Endothelial cell of umbilical vein (primary cell): ENCODE measurements around the gene EML4. TPM values are rescaled to one million over a fixed set of nuclear protein-coding genes. Genes with fewer than 3 reads are reported as not detected.

ENCODE experiments used
- BruUV-seq: library from RNA; stranded (reverse); fragments of 400-500 nt; replicated peaks from 2 replicates; lab custom pipeline; 2021; lab: Mats Ljungman, UMichigan
- CTCF ChIA-PET: fragments of 300-600, 350-600 bp; sonication (Branson Sonifier 250); formaldehyde crosslinking; loops from one replicate; lab custom pipeline; 2021; ENCODE audit warnings: antibody characterized with exemption, inconsistent platforms; lab: Charles Lee
- POLR2A ChIA-PET: fragments of 300-600, 350-600 bp; sonication (Branson Sonifier 250); formaldehyde crosslinking; loops from one replicate; lab custom pipeline; 2021; ENCODE audit warnings: antibody characterized with exemption, inconsistent platforms; lab: Charles Lee
- DNase-seq: peaks from one replicate; pipeline ENCODE4 v3.0.0-alpha.2; 2011; ENCODE audit warnings: low read depth, low spot score
- FAIRE-seq: peaks from 2 replicates; lab custom pipeline; 2011; peaks lifted over from hg19 to GRCh38; lab: Jason Lieb, UNC
- H2AFZ ChIP-seq: 2 replicates; pipeline ENCODE4 v1.6.0; 2012; ENCODE audit warnings: low read depth, low read length, control low read depth, inconsistent platforms
- H3K27ac ChIP-seq: 2 replicates; pipeline ENCODE4 v1.5.1; 2011; ENCODE audit warnings: low read depth, mild to moderate bottlenecking, control low read depth, low read length, moderate library complexity; ENCODE audit not compliant: insufficient read depth
- H3K27me3 ChIP-seq, 2 experiments: 2 replicates each; pipeline versions ENCODE4 v1.6.0 to v1.6.1; 2011; ENCODE audit warnings: low read length in 2 of 2, mixed read lengths in 1 of 2; ENCODE audit not compliant: control insufficient read depth in 2 of 2, insufficient read depth in 2 of 2
- H3K36me3 ChIP-seq, 2 experiments: 2 replicates in 1 of 2; 3 replicates in 1 of 2; pipeline ENCODE4 v1.5.1; 2011; ENCODE audit warnings: low read length in 2 of 2, mild to moderate bottlenecking in 1 of 2, moderate library complexity in 1 of 2; ENCODE audit not compliant: control insufficient read depth in 2 of 2, insufficient read depth in 2 of 2; ENCODE audit errors: extremely low read depth in 1 of 2
- H3K4me1 ChIP-seq: 3 replicates; pipeline ENCODE4 v1.5.1; 2011; ENCODE audit warnings: mild to moderate bottlenecking, low read length; ENCODE audit not compliant: control insufficient read depth, insufficient read depth; ENCODE audit errors: extremely low read depth
- H3K4me2 ChIP-seq: 2 replicates; pipeline ENCODE4 v1.6.1; 2011; ENCODE audit warnings: low read length, control low read depth, mixed read lengths; ENCODE audit not compliant: insufficient read depth
- H3K4me3 ChIP-seq, 3 experiments: fragments of 200-600 bp in 1 of 3; sonication (generic), shearing (Covaris generic) in 1 of 3; replicated peaks in 1 of 3; 2 replicates each; pipeline ENCODE4 v1.5.1; 2011 to 2016; ENCODE audit warnings: control low read depth in 3 of 3, low read length in 3 of 3, mild to moderate bottlenecking in 2 of 3, inconsistent platforms in 1 of 3, low read depth in 1 of 3, moderate library complexity in 1 of 3; ENCODE audit not compliant: insufficient read depth in 1 of 3
- H3K79me2 ChIP-seq: 2 replicates; pipeline ENCODE4 v1.6.0; 2012; ENCODE audit warnings: low read length, inconsistent platforms; ENCODE audit not compliant: control insufficient read depth, insufficient read depth
- H3K9ac ChIP-seq: replicated peaks from 2 replicates; pipeline ENCODE3; 2011; ENCODE audit warnings: low read length, control low read depth; ENCODE audit not compliant: insufficient read depth; ENCODE audit errors: extremely low read depth
- H3K9me1 ChIP-seq: replicated peaks from 3 replicates; pipeline ENCODE4 v1.6.0; 2011; ENCODE audit warnings: mild to moderate bottlenecking, low read length; ENCODE audit not compliant: control insufficient read depth, insufficient read depth; ENCODE audit errors: extremely low read depth
- H3K9me3 ChIP-seq: replicated peaks from 2 replicates; pipeline ENCODE4 v1.5.1; 2012; ENCODE audit warnings: low read length, inconsistent platforms; ENCODE audit not compliant: control insufficient read depth, insufficient read depth
- H4K20me1 ChIP-seq: replicated peaks from 2 replicates; pipeline ENCODE3; 2011; ENCODE audit warnings: mild to moderate bottlenecking, low read length; ENCODE audit not compliant: control insufficient read depth, insufficient read depth; ENCODE audit errors: extremely low read depth
- CTCF ChIP-seq, 2 donors: IDR thresholded peaks; 1 replicate in 1 of 2; 2 replicates in 1 of 2; pipeline ENCODE4 v1.5.1; 2011; ENCODE audit warnings: low read length in 2 of 2, mild to moderate bottlenecking in 2 of 2, moderate library complexity in 2 of 2, control low read depth in 1 of 2, inconsistent platforms in 1 of 2, low read depth in 1 of 2; ENCODE audit not compliant: insufficient read depth in 1 of 2; ENCODE audit errors: extremely low read depth in 1 of 2
- EZH2 ChIP-seq: IDR thresholded peaks from 2 replicates; pipeline ENCODE4 v1.6.1; 2012; ENCODE audit warnings: borderline replicate concordance, low read depth, mild to moderate bottlenecking, moderate library complexity, low read length, inconsistent platforms; ENCODE audit not compliant: severe bottlenecking
- FOS ChIP-seq: IDR thresholded peaks from 2 replicates; pipeline ENCODE4 v1.6.1; 2011; ENCODE audit warnings: mild to moderate bottlenecking, low read length, moderate library complexity, borderline replicate concordance; ENCODE audit not compliant: insufficient read depth
- GATA2 ChIP-seq: IDR thresholded peaks from 2 replicates; pipeline ENCODE4 v1.7.0; 2011; ENCODE audit warnings: low read depth, mild to moderate bottlenecking, moderate library complexity, mixed read lengths, low read length; ENCODE audit not compliant: insufficient read length, insufficient read depth
- JUN ChIP-seq: IDR thresholded peaks from 2 replicates; pipeline ENCODE4 v1.6.1; 2011; ENCODE audit warnings: borderline replicate concordance, low read depth; ENCODE audit not compliant: insufficient read length, insufficient read depth
- MAX ChIP-seq: IDR thresholded peaks from 2 replicates; pipeline ENCODE4 v1.6.1; 2011; ENCODE audit not compliant: insufficient read depth, insufficient read length
- MYC ChIP-seq: IDR thresholded peaks from one replicate; pipeline ENCODE4 v1.6.1; 2011; ENCODE audit warnings: mild to moderate bottlenecking, low read depth, low read length
- POLR2A ChIP-seq: IDR thresholded peaks from 2 replicates; pipeline ENCODE4 v1.6.1; 2012; ENCODE audit warnings: low read depth, mild to moderate bottlenecking, control low read depth, low read length
- POLR2AphosphoS5 ChIP-seq: IDR thresholded peaks from 2 replicates; pipeline ENCODE4 v1.6.1; 2012; ENCODE audit warnings: low read depth, mild to moderate bottlenecking, control low read depth, low read length, moderate library complexity; ENCODE audit not compliant: insufficient read depth
- dilution Hi-C: fragments of 300-500 bp; cut with MboI; formaldehyde crosslinking; loops from one replicate; pipeline ENCODE4 v1.15.0; 2019; ENCODE audit warnings: low sequenced_read_pairs; ENCODE audit not compliant: extremely low pct_ligation_motif_present
- intact Hi-C: fragments of 100-400 bp; cut with micrococcal nuclease; formaldehyde crosslinking; loops from one replicate; pipeline ENCODE4 v1.10.0; 2022
- polyA plus RNA-seq, 4 experiments: library from polyadenylated mRNA; depleted of rRNA in 3 of 4; stranded (reverse) in 3 of 4; unstranded in 1 of 4; fragments of >200 nt; gene quantifications; 2 replicates each; pipeline versions ENCODE4 v1.2.1 to v1.2.3, GENCODE V29; 2011 to 2012; ENCODE audit warnings: missing spikeins in 1 of 4
- total RNA-seq: library from RNA; stranded (reverse); gene quantifications from 2 replicates; pipeline ENCODE4 v1.2.3, GENCODE V29; 2021

EML4 gene
- total and polyA plus RNA-seq, 2 donors (not counting 3 experiments of a cell fraction or from before 2014, with no cell fraction given): 13.3 to 32.0 TPM

DNA sequence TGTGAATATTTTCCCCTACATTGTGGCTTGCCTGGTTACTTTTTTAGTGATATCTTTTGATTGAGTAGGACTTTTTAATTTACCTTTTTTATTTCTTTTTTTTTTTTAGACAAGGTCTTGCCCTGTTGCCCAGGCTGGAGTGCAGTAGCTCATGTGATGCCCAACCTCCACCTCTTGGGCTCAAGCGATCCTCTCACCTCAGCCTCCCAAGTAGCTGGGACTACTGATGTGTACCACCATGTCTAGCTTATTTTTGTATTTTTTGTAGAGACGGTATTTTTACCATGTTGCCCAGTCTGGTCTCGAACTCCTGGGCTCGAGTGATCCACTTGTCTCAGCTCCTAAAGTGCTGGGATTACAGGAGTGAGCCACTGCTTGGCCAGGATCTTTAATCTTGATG is 25.3 kb downstream of the EML4 start:
- TF ChIP-seq GATA2 (no peak), POLR2AphosphoS5 (no peak)
- Histone ChIP-seq H3K9ac (no peak overlapping the region), H3K9me3 (no peaks in the 10 kb centered on the region), H3K27ac (no peak overlapping the region), H3K9me1 (no peaks in the 10 kb centered on the region), H3K4me1 (peaks cover 2% of the 10 kb centered on the region), H3K79me2 (peaks cover 5% of the 10 kb centered on the region), H3K27me3 (no peaks in the 10 kb centered on the region), H2AFZ (no peak overlapping the region), H3K4me3 (no peak overlapping the region), H3K4me2 (no peak overlapping the region), H4K20me1 (no peaks in the 10 kb centered on the region), H3K36me3 (no peaks in the 10 kb centered on the region)
- ChIA-PET POLR2A (no interaction called here), CTCF (interaction anchor here (1.0 to 3.2 kb wide), 7 partner anchors 12 to 134 kb away, joined by 3 to 33 read pairs (median 4); no protein-coding TSS in a partner anchor)
- dilution Hi-C loops (no loop called here), intact Hi-C loops (no loop called here)
- FAIRE-seq (no peak), DNase-seq (no peak)
- no TSS peak for BruUV-seq

GRCh38 chr2:42195559-42195958 is 26.4 kb downstream of the EML4 start:
- no TSS peak for BruUV-seq
- POLR2A ChIA-PET: no interaction called here
- DNase-seq: peak; percentile 5

More at GRCh38 chr2:42195559-42195958, 26.4 kb downstream of the EML4 start:
- Histone ChIP-seq H2AFZ (no peak overlapping the region), H3K9me1 (no peaks in the 10 kb centered on the region), H3K4me1 (peaks cover 5% of the 10 kb centered on the region), H3K9me3 (no peaks in the 10 kb centered on the region), H3K79me2 (peaks cover 3% of the 10 kb centered on the region), H4K20me1 (no peaks in the 10 kb centered on the region), H3K27ac (no peak overlapping the region), H3K27me3 (no peaks in the 10 kb centered on the region), H3K4me2 (no peak overlapping the region), H3K9ac (no peak overlapping the region), H3K36me3 (no peaks in the 10 kb centered on the region), H3K4me3 (no peak overlapping the region)
- intact Hi-C loops (no loop called here), dilution Hi-C loops (no loop called here)
- FAIRE-seq: no peak
- CTCF ChIA-PET: interaction anchor here (1.1 to 3.2 kb wide), 5 partner anchors 9 to 133 kb away, joined by 3 to 33 read pairs (median 4); no protein-coding TSS in a partner anchor
- TF ChIP-seq JUN (peak; percentile 35), CTCF (IDR thresholded peaks at IDR 0.05; ENCODE audit: extremely low read depth in 1 of 2, insufficient read depth in 1 of 2, low read depth in 1 of 2, low read length in 2 of 2) (no peak), GATA2 (no peak), MAX (no peak), POLR2A (no peak), MYC (no peak), EZH2 (no peak), FOS (peak; percentile 50), POLR2AphosphoS5 (no peak)
